Duodenal mucosa (tissue), 2 donors: ENCODE measurements around the gene PCDHGA1.

Source experiments
- H3K27ac ChIP-seq: one replicate; pipeline ENCODE4 v1.7.0; 2013; ENCODE audit warnings: low read depth, low read length
- H3K27me3 ChIP-seq, 2 donors: one replicate each; pipeline ENCODE4 v1.7.0; 2013; ENCODE audit warnings: low read length in 2 of 2, control low read depth in 1 of 2; ENCODE audit not compliant: insufficient read depth in 2 of 2, control insufficient read depth in 1 of 2
- H3K36me3 ChIP-seq, 2 donors: one replicate each; pipeline ENCODE4 v1.7.0; 2013; ENCODE audit warnings: low read length in 2 of 2, control low read depth in 1 of 2; ENCODE audit not compliant: insufficient read depth in 2 of 2, control insufficient read depth in 1 of 2
- H3K4me1 ChIP-seq, 2 donors: one replicate each; pipeline ENCODE4 v1.7.0; 2013; ENCODE audit warnings: low read length in 2 of 2, control low read depth in 1 of 2; ENCODE audit not compliant: insufficient read depth in 2 of 2, control insufficient read depth in 1 of 2
- H3K4me3 ChIP-seq, 2 donors: one replicate each; pipeline ENCODE4 v1.7.0; 2013; ENCODE audit warnings: low read length in 2 of 2, low read depth in 1 of 2
- H3K9ac ChIP-seq, 2 donors: one replicate each; pipeline ENCODE4 v1.7.0; 2013; ENCODE audit warnings: low read length in 2 of 2, low read depth in 1 of 2
- H3K9me3 ChIP-seq, 2 donors: one replicate each; pipeline ENCODE4 v1.7.0; 2013; ENCODE audit warnings: low read length in 2 of 2, control low read depth in 1 of 2; ENCODE audit not compliant: control insufficient read depth in 1 of 2

The PCDHGA1 gene

GRCh38 chr5:141519605-141520565 lies 189.6 kb downstream of the PCDHGA1 start:
- Histone ChIP-seq H3K4me3 (no peak overlapping the region), H3K36me3 (peaks cover 17 to 68% of the 10 kb centered on the region in 2 donors), H3K27ac (no peak overlapping the region), H3K27me3 (no peaks in the 10 kb centered on the region), H3K4me1 (peaks cover 8 to 12% of the 10 kb centered on the region in 2 donors), H3K9me3 (no peaks in the 10 kb centered on the region), H3K9ac (no peak overlapping the region)

- Histone ChIP-seq H3K36me3 (peaks cover 20 to 65% of the 10 kb centered on the region in 2 donors), H3K4me3 (no peak overlapping the region), H3K9me3 (no peaks in the 10 kb centered on the region), H3K4me1 (peaks cover 22 to 23% of the 10 kb centered on the region in 2 donors), H3K27ac (no peak overlapping the region), H3K9ac (no peak overlapping the region), H3K27me3 (no peaks in the 10 kb centered on the region)
Observed at GRCh38 chr5:141521244-141521781, 191.0 kb downstream of the PCDHGA1 start.

GRCh38 chr5:141522301-141522700 lies 192.0 kb downstream of the PCDHGA1 start:
- Histone ChIP-seq H3K36me3 (peaks cover 20 to 66% of the 10 kb centered on the region in 2 donors), H3K27me3 (no peaks in the 10 kb centered on the region), H3K4me1 (peaks cover 22 to 23% of the 10 kb centered on the region in 2 donors), H3K4me3 (no peak overlapping the region), H3K9me3 (no peaks in the 10 kb centered on the region), H3K27ac (no peak overlapping the region), H3K9ac (no peak overlapping the region)

- Histone ChIP-seq H3K36me3 (peaks cover 23 to 71% of the 10 kb centered on the region in 2 donors), H3K9ac (no peak overlapping the region), H3K4me1 (peaks cover 22 to 23% of the 10 kb centered on the region in 2 donors), H3K9me3 (no peaks in the 10 kb centered on the region), H3K27ac (no peak overlapping the region), H3K27me3 (no peaks in the 10 kb centered on the region), H3K4me3 (no peak overlapping the region)
Observed at GRCh38 chr5:141523991-141524390, 193.7 kb downstream of the PCDHGA1 start.

GRCh38 chr5:141524604-141525597 lies 194.6 kb downstream of the PCDHGA1 start:
- H3K36me3 ChIP-seq = peaks cover 25 to 72% of the 10 kb centered on the region in 2 donors
- peaks cover 22 to 23% of the 10 kb centered on the region in 2 donors for H3K4me1 ChIP-seq
- H3K27me3 ChIP-seq = no peaks in the 10 kb centered on the region
- H3K9ac ChIP-seq = no peak overlapping the region
- H3K4me3 ChIP-seq = no peak overlapping the region
- H3K27ac ChIP-seq = no peak overlapping the region
- no peaks in the 10 kb centered on the region for H3K9me3 ChIP-seq

- no peak overlapping the region for H3K27ac ChIP-seq
- no peaks in the 10 kb centered on the region for H3K27me3 ChIP-seq
- no peak overlapping the region for H3K9ac ChIP-seq
- H3K4me3 ChIP-seq = no peak overlapping the region
- H3K36me3 ChIP-seq = peaks cover 25 to 75% of the 10 kb centered on the region in 2 donors
- peaks cover 22 to 23% of the 10 kb centered on the region in 2 donors for H3K4me1 ChIP-seq
- no peaks in the 10 kb centered on the region for H3K9me3 ChIP-seq
Observed at GRCh38 chr5:141525653-141526052, 195.3 kb downstream of the PCDHGA1 start.

GRCh38 chr5:141527426-141527825 lies 197.1 kb downstream of the PCDHGA1 start:
- Histone ChIP-seq H3K4me1 (peaks cover 13 to 15% of the 10 kb centered on the region in 2 donors), H3K9me3 (no peaks in the 10 kb centered on the region), H3K27ac (no peak overlapping the region), H3K9ac (no peak overlapping the region), H3K4me3 (no peak overlapping the region), H3K27me3 (no peaks in the 10 kb centered on the region), H3K36me3 (peaks cover 30 to 77% of the 10 kb centered on the region in 2 donors)

GRCh38 chr5:141528291-141528984 lies 198.1 kb downstream of the PCDHGA1 start:
- no peak overlapping the region for H3K27ac ChIP-seq

GRCh38 chr5:141529002-141529401 lies 198.7 kb downstream of the PCDHGA1 start:
- H3K27me3 ChIP-seq = no peaks in the 10 kb centered on the region
- H3K9ac ChIP-seq = no peak overlapping the region
- H3K36me3 ChIP-seq = peaks cover 24 to 69% of the 10 kb centered on the region in 2 donors
- no peaks in the 10 kb centered on the region for H3K9me3 ChIP-seq
- H3K4me1 ChIP-seq = peaks cover 13 to 15% of the 10 kb centered on the region in 2 donors
- H3K27ac ChIP-seq = no peak overlapping the region
- no peak overlapping the region for H3K4me3 ChIP-seq

More at GRCh38 chr5:141528291-141528984, 198.1 kb downstream of the PCDHGA1 start:
- Histone ChIP-seq H3K36me3 (peaks cover 29 to 74% of the 10 kb centered on the region in 2 donors), H3K9ac (no peak overlapping the region), H3K9me3 (no peaks in the 10 kb centered on the region), H3K27me3 (no peaks in the 10 kb centered on the region), H3K4me3 (no peak overlapping the region), H3K4me1 (peaks cover 13 to 15% of the 10 kb centered on the region in 2 donors)
